Caki2 (cell line): ENCODE measurements around the gene VGLL2. TPM values are rescaled to one million over a fixed set of nuclear protein-coding genes. Genes with fewer than 3 reads are reported as not detected.
A peak's percentile ranks its signal among the peaks of the same experiment; 100 is the strongest.

Experiments
- DNase-seq: peaks from one replicate; pipeline ENCODE4 v3.0.0-alpha.2; 2015; ENCODE audit warnings: low read depth
- in situ Hi-C: cut with HindIII; loops from 2 replicates; pipeline ENCODE4 v1.10.0; 2016; ENCODE audit warnings: low sequenced_read_pairs, low pct_unique_long_range_greater_than_20kb, mixed read lengths
- total RNA-seq: library from RNA; depleted of rRNA; stranded (reverse); fragments of >200 nt; shearing (Covaris generic); gene quantifications from 2 replicates; pipeline ENCODE4 v1.2.3, GENCODE V29; 2014; ENCODE audit warnings: low replicate concordance; rRNA removed

Gene VGLL2
- total RNA-seq, 1 experiment from 2014 or later = not detected

GRCh38 chr6:117306227-117306790, 41.0 kb downstream of the VGLL2 start:
- in situ Hi-C loops = no loop called here
- DNase-seq = no peak

DNA sequence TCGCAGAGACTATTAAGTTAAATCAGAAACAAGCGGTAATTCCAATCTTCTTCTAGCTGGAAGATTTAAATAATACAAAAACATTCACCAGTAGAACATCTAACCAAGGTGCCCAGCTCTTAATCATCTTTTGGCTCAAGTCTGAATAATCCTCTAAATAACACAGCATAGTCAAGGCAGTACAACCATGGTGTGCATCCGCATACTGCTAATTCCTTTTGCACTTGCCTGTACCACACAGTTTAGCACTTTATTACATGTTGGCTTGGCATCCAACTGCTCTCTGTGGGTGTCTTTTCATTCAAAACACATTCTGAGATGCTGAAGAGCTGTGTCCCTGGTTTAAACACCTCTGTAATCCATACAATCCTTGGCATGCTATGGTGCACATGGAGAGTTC, 42.3 kb downstream of the VGLL2 start:
- DNase-seq = no peak
- in situ Hi-C loops = no loop called here

- in situ Hi-C loops = no loop called here
- no peak for DNase-seq
Measured at GRCh38 chr6:117309069-117309468, 43.7 kb downstream of the VGLL2 start.

GRCh38 chr6:117309611-117310010, 44.3 kb downstream of the VGLL2 start:
- no peak for DNase-seq
- in situ Hi-C loops = no loop called here

DNA sequence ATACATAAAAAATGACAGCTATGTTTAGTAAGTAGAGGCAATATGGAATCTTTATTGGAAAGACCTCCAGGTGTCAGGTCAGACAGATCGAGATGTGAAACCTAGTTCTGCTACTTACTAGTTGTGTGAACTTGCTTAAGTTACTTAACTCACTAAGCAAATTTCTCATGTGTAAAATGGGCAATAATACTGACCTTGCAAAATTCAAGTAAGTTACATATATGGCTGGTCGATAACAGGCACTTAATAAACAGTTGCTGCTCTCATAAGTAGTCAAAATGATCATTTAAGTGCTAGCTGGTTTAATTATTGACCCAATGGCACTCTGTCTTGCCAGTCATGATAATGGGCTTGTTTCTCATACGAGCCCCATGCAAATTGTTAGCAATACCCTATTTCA, 46.0 kb downstream of the VGLL2 start:
- DNase-seq = no peak
- in situ Hi-C loops = no loop called here

- in situ Hi-C loops = no loop called here
- no peak for DNase-seq
Measured at GRCh38 chr6:117311726-117312125, 46.4 kb downstream of the VGLL2 start.

DNA sequence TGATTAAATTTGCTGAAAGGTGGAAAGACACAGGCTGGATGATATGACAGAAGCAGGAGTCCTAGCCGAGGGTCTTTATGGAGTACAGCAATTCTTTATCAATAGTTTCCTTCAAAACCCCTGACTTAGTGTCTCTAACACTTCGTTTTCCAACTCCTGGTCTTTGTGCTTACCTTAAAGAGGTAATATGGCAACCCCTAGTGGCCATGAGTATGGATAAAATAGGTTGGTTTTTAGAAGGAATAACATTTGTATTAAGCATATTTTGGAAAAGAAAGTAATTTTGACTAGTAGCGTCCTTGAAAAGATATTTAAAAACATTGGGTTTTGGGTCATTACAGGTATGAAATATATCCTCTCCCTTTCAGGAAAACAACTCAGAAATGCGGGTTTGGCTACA, 51.9 kb downstream of the VGLL2 start:
- in situ Hi-C loops = no loop called here
- peak; percentile 7 for DNase-seq

Other genes starting within 250 kb of the VGLL2 start
- gene ROS1, start 160.4 kb downstream of the VGLL2 start, total RNA-seq = not detected in 2 replicates
- 10.4 and 19.9 TPM in 2 replicates for gene DCBLD1, start 217.1 kb downstream of the VGLL2 start, total RNA-seq